ENCODE measurements around the gene PUS10.

GRCh38 chr2:60962528-60962927 is 55.5 kb downstream of the PUS10 start:
- no peak for TF ChIP-seq CTCF (conservative IDR thresholded peaks at IDR 0.05; ENCODE audit: low read length)
- TF ChIP-seq EZH2phosphoT487 (IDR thresholded peaks at IDR 0.05; ENCODE audit: borderline replicate concordance, low read depth, low read length), result no peak
